IMR-90 (cell line): ENCODE data around the gene VPS13A. TPM values are rescaled to one million over a fixed set of nuclear protein-coding genes. Genes with fewer than 3 reads are reported as not detected.

ENCODE experiments used
- ATAC-seq: fragments of 200-7000 bp; cut with Tn5 transposase; 2 replicates; pipeline ENCODE4 v1.9.1; 2020; ENCODE audit warnings: low read depth, mild to moderate bottlenecking, moderate library complexity
- BruUV-seq: library from RNA; stranded (reverse); fragments of 400-500 nt; replicated peaks from 2 replicates; lab custom pipeline; 2021; lab: Mats Ljungman, UMichigan
- CTCF ChIA-PET: fragments of 300-600 bp; formaldehyde crosslinking; extraction: SDS; loops from one replicate; lab custom pipeline; 2021; ENCODE audit warnings: antibody characterized with exemption; lab: Yijun Ruan, JAX
- POLR2A ChIA-PET: fragments of 300-600 bp; sonication (Branson Sonifier 250); formaldehyde crosslinking; loops from one replicate; lab custom pipeline; 2022; ENCODE audit warnings: antibody characterized with exemption; ENCODE audit not compliant: unreplicated experiment; lab: Charles Lee
- DNase-seq: peaks from one replicate; pipeline ENCODE4 v3.0.0; 2013
- H2AFZ ChIP-seq: replicated peaks from 2 replicates; pipeline ENCODE3; 2013; ENCODE audit warnings: low read length, mild to moderate bottlenecking; ENCODE audit not compliant: poor library complexity
- H2AK5ac ChIP-seq: 2 replicates; pipeline ENCODE4 v1.6.1; 2013; ENCODE audit warnings: low read depth, low read length, inconsistent platforms
- H2AK9ac ChIP-seq: replicated peaks from 2 replicates; pipeline ENCODE3; 2013; ENCODE audit warnings: mild to moderate bottlenecking, low read depth, low read length, moderate library complexity; ENCODE audit not compliant: poor library complexity
- H2BK120ac ChIP-seq: 2 replicates; pipeline ENCODE4 v1.6.1; 2013; ENCODE audit warnings: low read depth, low read length, inconsistent platforms
- H2BK15ac ChIP-seq: 3 replicates; pipeline ENCODE4 v1.6.1; 2013; ENCODE audit warnings: low read depth, low read length, inconsistent platforms
- H2BK20ac ChIP-seq: 2 replicates; pipeline ENCODE4 v1.6.1; 2013; ENCODE audit warnings: low read depth, mild to moderate bottlenecking, inconsistent platforms, low read length, moderate library complexity
- H2BK5ac ChIP-seq: 2 replicates; pipeline ENCODE4 v1.6.1; 2013; ENCODE audit warnings: mild to moderate bottlenecking, low read depth, low read length, inconsistent platforms; ENCODE audit not compliant: poor library complexity, severe bottlenecking
- H3K14ac ChIP-seq: replicated peaks from 2 replicates; pipeline ENCODE4 v1.6.1; 2013; ENCODE audit warnings: low read depth, low read length, inconsistent platforms
- H3K18ac ChIP-seq: 2 replicates; pipeline ENCODE4 v1.6.1; 2013; ENCODE audit warnings: low read depth, low read length, control low read depth
- H3K23ac ChIP-seq: 2 replicates; pipeline ENCODE4 v1.6.1; 2013; ENCODE audit warnings: low read depth, low read length, inconsistent platforms
- H3K27ac ChIP-seq: 2 replicates; pipeline ENCODE4 v1.5.1; 2013; ENCODE audit warnings: mild to moderate bottlenecking, control low read depth, low read length; ENCODE audit not compliant: insufficient read depth
- H3K27me3 ChIP-seq: 2 replicates; pipeline ENCODE4 v1.6.1; 2013; ENCODE audit warnings: low read length; ENCODE audit not compliant: control insufficient read depth, insufficient read depth
- H3K36me3 ChIP-seq: 2 replicates; pipeline ENCODE4 v1.6.1; 2013; ENCODE audit warnings: low read length, mixed read lengths; ENCODE audit not compliant: control insufficient read depth, insufficient read depth
- H3K4ac ChIP-seq: 2 replicates; pipeline ENCODE4 v1.6.1; 2013; ENCODE audit warnings: low read depth, low read length, inconsistent platforms
- H3K4me1 ChIP-seq: 2 replicates; pipeline ENCODE4 v1.6.1; 2013; ENCODE audit warnings: low read length, mixed read lengths; ENCODE audit not compliant: control insufficient read depth, insufficient read depth
- H3K4me2 ChIP-seq: 2 replicates; pipeline ENCODE4 v1.6.1; 2013; ENCODE audit warnings: low read depth, mild to moderate bottlenecking, control low read depth, low read length, moderate library complexity
- H3K4me3 ChIP-seq: 2 replicates; pipeline ENCODE4 v1.5.1; 2013; ENCODE audit warnings: low read depth, mild to moderate bottlenecking, control low read depth, low read length, moderate library complexity; ENCODE audit not compliant: insufficient read depth
- H3K56ac ChIP-seq: 2 replicates; pipeline ENCODE4 v1.6.1; 2013; ENCODE audit warnings: low read length, inconsistent platforms; ENCODE audit not compliant: insufficient read depth; ENCODE audit errors: extremely low read depth
- H3K79me1 ChIP-seq, 2 experiments: 2 replicates each; pipeline ENCODE4 v1.6.1; 2013; ENCODE audit warnings: low read length in 2 of 2, inconsistent platforms in 1 of 2, low read depth in 1 of 2
- H3K9ac ChIP-seq: 2 replicates; pipeline ENCODE4 v1.6.1; 2013; ENCODE audit warnings: low read depth, low read length, control low read depth
- H3K9me1 ChIP-seq: 2 replicates; pipeline ENCODE4 v1.6.1; 2013; ENCODE audit warnings: low read length, inconsistent platforms; ENCODE audit not compliant: insufficient read depth
- H3K9me3 ChIP-seq: 2 replicates; pipeline ENCODE4 v1.6.1; 2013; ENCODE audit warnings: low read length; ENCODE audit not compliant: control insufficient read depth, insufficient read depth
- H4K20me1 ChIP-seq: 2 replicates; pipeline ENCODE4 v1.6.1; 2013; ENCODE audit warnings: low read length, inconsistent platforms; ENCODE audit not compliant: insufficient read depth
- H4K5ac ChIP-seq: 2 replicates; pipeline ENCODE4 v1.6.1; 2013; ENCODE audit warnings: mild to moderate bottlenecking, low read depth, low read length, control low read depth
- H4K8ac ChIP-seq, 2 experiments: 2 replicates each; pipeline ENCODE4 v1.6.1; 2013; ENCODE audit warnings: low read depth in 2 of 2, low read length in 2 of 2, control low read depth in 1 of 2, inconsistent platforms in 1 of 2
- H4K91ac ChIP-seq: 2 replicates; pipeline ENCODE4 v1.6.1; 2013; ENCODE audit warnings: low read depth, low read length, inconsistent platforms; ENCODE audit not compliant: insufficient read depth
- BHLHE40 ChIP-seq: fragments of 150-350 bp; IDR thresholded peaks from 2 replicates; pipeline ENCODE4 v1.6.1; 2016; ENCODE audit warnings: mild to moderate bottlenecking, low read depth, low read length
- CEBPB ChIP-seq: IDR thresholded peaks from 2 replicates; pipeline ENCODE4 v1.6.1; 2012; ENCODE audit warnings: low read depth, low read length, improper control_type of control experiment
- CHD1 ChIP-seq: IDR thresholded peaks from 2 replicates; pipeline ENCODE4 v1.6.1; 2012; ENCODE audit warnings: low read depth, low read length, improper control_type of control experiment
- CTCF ChIP-seq: conservative IDR thresholded peaks from 2 replicates; pipeline ENCODE4 v1.5.1; 2012; ENCODE audit warnings: mild to moderate bottlenecking, low read depth, low read length, improper control_type of control experiment
- ELK1 ChIP-seq: fragments of 150-350 bp; IDR thresholded peaks from 2 replicates; pipeline ENCODE4 v1.6.1; 2016; ENCODE audit warnings: low read depth, mild to moderate bottlenecking, low read length, moderate library complexity, borderline replicate concordance
- FOS ChIP-seq: fragments of 150-350 bp; IDR thresholded peaks from 2 replicates; pipeline ENCODE4 v1.6.1; 2016; ENCODE audit warnings: low read depth, low read length
- MXI1 ChIP-seq: IDR thresholded peaks from 2 replicates; pipeline ENCODE4 v1.6.1; 2012; ENCODE audit warnings: low read depth, mild to moderate bottlenecking, low read length, moderate library complexity, borderline replicate concordance
- POLR2A ChIP-seq: IDR thresholded peaks from 2 replicates; pipeline ENCODE4 v1.6.1; 2012; ENCODE audit warnings: mild to moderate bottlenecking, low read depth, low read length
- RAD21 ChIP-seq: IDR thresholded peaks from 2 replicates; pipeline ENCODE4 v1.6.1; 2012; ENCODE audit warnings: low read length, improper control_type of control experiment
- RFX5 ChIP-seq: IDR thresholded peaks from 2 replicates; pipeline ENCODE4 v1.8.0; 2012; ENCODE audit warnings: low read depth, mild to moderate bottlenecking, low read length, moderate library complexity
- SMC3 ChIP-seq: fragments of 150-350 bp; IDR thresholded peaks from 2 replicates; pipeline ENCODE4 v1.6.1; 2016; ENCODE audit warnings: low read depth, mild to moderate bottlenecking, antibody characterized with exemption, low read length, moderate library complexity
- USF2 ChIP-seq: fragments of 150-350 bp; IDR thresholded peaks from 2 replicates; pipeline ENCODE4 v1.6.1; 2017; ENCODE audit warnings: mild to moderate bottlenecking, antibody characterized with exemption, low read length, low read depth
- WGBS, 2 experiments: methylation state at CpG; one replicate each; pipeline versions ENCODE4 v1.1.5 to v1.1.7; 2013; ENCODE audit warnings: missing lambda C conversion rate in 2 of 2; ENCODE audit not compliant: insufficient read length in 1 of 2; ENCODE audit errors: extremely low coverage in 2 of 2; 5-methylcytosine and 5-hydroxymethylcytosine counted together
- dilution Hi-C: fragments of 300-500 bp; cut with HindIII; formaldehyde crosslinking; loops from one replicate; pipeline ENCODE4 v1.14.3; 2018; ENCODE audit warnings: low sequenced_read_pairs; ENCODE audit not compliant: unreplicated experiment
- in situ Hi-C: fragments of 300-500 bp; cut with MboI; formaldehyde crosslinking; loops from 3 replicates; pipeline ENCODE4 v1.14.3; 2019; ENCODE audit warnings: low sequenced_read_pairs, inconsistent platforms, mixed read lengths
- intact Hi-C: fragments of 100-400 bp; cut with micrococcal nuclease; formaldehyde crosslinking; loops from 2 replicates; pipeline ENCODE4 v1.10.0; 2022
- polyA plus RNA-seq, 3 experiments: library from polyadenylated mRNA; depleted of rRNA; stranded (reverse); fragments of >200 nt; gene quantifications; 2 replicates each; pipeline ENCODE4 v1.2.3, GENCODE V29; 2012; ENCODE audit warnings: low replicate concordance in 1 of 3
- total RNA-seq: library from RNA; depleted of rRNA; stranded (reverse); fragments of >200 nt; gene quantifications from 2 replicates; pipeline ENCODE4 v1.2.3, GENCODE V29; 2012

VPS13A gene
- total and polyA plus RNA-seq, 2 of the 4 experiments (the other 2 are of a cell fraction): 10.4 to 26.5 TPM

GRCh38 chr9:77194423-77194822 is 17.1 kb downstream of the VPS13A start:
- BruUV-seq: no TSS peak
- no peak overlapping the region for H3K18ac ChIP-seq
- no peak overlapping the region for H4K5ac ChIP-seq
- H3K9me1 ChIP-seq: 0 out of 2 replicates have a peak, but pooled peaks cover 3% of the 10 kb centered on the region
- H3K4ac ChIP-seq: no peak overlapping the region
- no peak overlapping the region for H2BK5ac ChIP-seq
- H3K4me1 ChIP-seq: peaks cover 1% of the 10 kb centered on the region
- peaks cover 16% of the 10 kb centered on the region for H4K20me1 ChIP-seq
- H2AK9ac ChIP-seq: no peak overlapping the region
- no peak overlapping the region for H2BK20ac ChIP-seq
- intact Hi-C loops (no loop called here), in situ Hi-C loops (no loop called here), dilution Hi-C loops (no loop called here)
- TF ChIP-seq USF2 (no peak), ELK1 (no peak), CTCF (no peak), BHLHE40 (no peak), POLR2A (no peak), CEBPB (no peak), SMC3 (no peak), CHD1 (no peak), RAD21 (no peak), MXI1 (no peak), FOS (no peak), RFX5 (no peak)
- no peak overlapping the region for H3K4me3 ChIP-seq
- H3K79me1 ChIP-seq: peaks cover 17 to 39% of the 10 kb centered on the region in 2 experiments
- no peak overlapping the region for H3K56ac ChIP-seq
- ATAC-seq (peak; percentile 32; the same call in 1 of the 2 replicates), DNase-seq (peak; percentile 37)
- CTCF ChIA-PET: no interaction called here
- H2BK15ac ChIP-seq: no peak overlapping the region
- H3K27me3 ChIP-seq: no peaks in the 10 kb centered on the region
- WGBS, 2 experiments: no CpG with 5 or more reads among the region's 2 CpGs
- no peak overlapping the region for H3K14ac ChIP-seq
- H3K9me3 ChIP-seq: no peaks in the 10 kb centered on the region
- H2AFZ ChIP-seq: no peak overlapping the region
- no peak overlapping the region for H3K23ac ChIP-seq
- no peak overlapping the region for H4K91ac ChIP-seq
- no peak overlapping the region for H3K4me2 ChIP-seq
- no peak overlapping the region for H4K8ac ChIP-seq
- POLR2A ChIA-PET: no interaction called here
- H2AK5ac ChIP-seq: no peak overlapping the region
- no peak overlapping the region for H2BK120ac ChIP-seq
- no peak overlapping the region for H3K9ac ChIP-seq
- no peak overlapping the region for H3K27ac ChIP-seq
- H3K36me3 ChIP-seq: no peaks in the 10 kb centered on the region
